Activated T-cell treated with anti-CD3 and anti-CD28 coated beads for 4 hours (primary cell): Measurements from ENCODE around the gene ZHX3.

ENCODE experiments used
- DNase-seq: peaks from one replicate; pipeline ENCODE4 v3.0.0-alpha.2; 2020

ZHX3 gene

DNA sequence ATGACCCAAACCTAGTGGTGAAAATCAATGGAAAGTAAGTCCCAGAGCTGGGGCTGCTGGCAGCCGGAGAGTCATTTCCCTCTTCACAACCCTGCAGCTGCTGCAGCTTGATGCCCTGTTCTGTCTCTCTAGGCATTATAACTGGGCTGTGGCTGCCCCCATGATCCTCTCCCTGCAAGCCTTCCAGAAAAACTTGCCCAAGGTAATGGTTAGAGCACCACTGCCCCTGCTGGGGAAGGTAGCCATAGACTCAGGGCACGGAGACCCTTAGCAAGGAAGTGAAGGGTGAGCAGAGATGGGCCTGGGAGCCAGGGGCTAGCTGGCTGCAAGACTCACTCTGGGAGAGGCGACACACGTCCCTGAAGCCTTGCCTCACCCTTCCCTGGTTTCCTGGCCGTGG is 35.1 kb upstream of the ZHX3 start:
- no peak for DNase-seq

- DNase-seq = no peak
These were observed 34.6 kb upstream of the ZHX3 start for GRCh38 chr20:41352106-41352505.

GRCh38 chr20:41350408-41350962 is 33.0 kb upstream of the ZHX3 start:
- DNase-seq = no peak

DNA sequence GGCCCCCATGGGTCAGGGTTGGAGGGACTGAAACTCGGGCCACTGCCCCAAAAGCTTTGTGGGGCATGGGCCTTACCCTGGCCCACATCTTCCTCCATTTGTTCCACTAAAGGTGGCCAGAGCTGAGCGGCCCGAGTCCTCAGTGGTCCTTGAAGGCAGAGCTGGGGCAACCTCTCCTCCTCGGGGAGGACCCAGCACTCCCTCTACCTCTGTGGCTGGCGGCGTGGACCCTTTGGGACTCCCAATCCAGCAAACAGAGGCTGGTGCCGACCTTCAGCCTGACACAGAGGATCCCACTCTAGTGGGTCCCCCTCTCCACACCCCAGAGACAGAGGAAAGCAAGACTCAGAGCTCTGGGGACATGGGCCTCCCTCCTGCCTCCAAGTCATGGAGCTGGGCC is 32.4 kb upstream of the ZHX3 start:
- no peak for DNase-seq

DNA sequence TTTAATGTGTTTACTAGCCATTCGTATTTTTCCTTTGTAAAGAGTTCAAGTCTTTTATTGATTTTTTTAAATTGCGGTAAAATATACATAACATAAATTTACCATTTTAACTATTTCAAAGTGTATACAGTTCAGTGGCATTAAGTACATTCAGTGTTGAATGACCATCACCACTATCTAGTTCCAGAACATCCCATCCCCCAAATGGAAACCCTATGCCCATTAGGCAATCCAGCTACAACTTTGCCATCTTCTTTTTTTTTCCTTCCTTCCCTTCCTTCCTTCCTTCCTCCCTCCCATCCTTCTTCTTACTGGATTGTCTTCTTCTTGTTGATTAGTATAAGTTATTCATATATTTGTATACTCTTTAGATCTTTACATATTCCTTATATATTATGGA is 31.7 kb upstream of the ZHX3 start:
- no peak for DNase-seq

DNA sequence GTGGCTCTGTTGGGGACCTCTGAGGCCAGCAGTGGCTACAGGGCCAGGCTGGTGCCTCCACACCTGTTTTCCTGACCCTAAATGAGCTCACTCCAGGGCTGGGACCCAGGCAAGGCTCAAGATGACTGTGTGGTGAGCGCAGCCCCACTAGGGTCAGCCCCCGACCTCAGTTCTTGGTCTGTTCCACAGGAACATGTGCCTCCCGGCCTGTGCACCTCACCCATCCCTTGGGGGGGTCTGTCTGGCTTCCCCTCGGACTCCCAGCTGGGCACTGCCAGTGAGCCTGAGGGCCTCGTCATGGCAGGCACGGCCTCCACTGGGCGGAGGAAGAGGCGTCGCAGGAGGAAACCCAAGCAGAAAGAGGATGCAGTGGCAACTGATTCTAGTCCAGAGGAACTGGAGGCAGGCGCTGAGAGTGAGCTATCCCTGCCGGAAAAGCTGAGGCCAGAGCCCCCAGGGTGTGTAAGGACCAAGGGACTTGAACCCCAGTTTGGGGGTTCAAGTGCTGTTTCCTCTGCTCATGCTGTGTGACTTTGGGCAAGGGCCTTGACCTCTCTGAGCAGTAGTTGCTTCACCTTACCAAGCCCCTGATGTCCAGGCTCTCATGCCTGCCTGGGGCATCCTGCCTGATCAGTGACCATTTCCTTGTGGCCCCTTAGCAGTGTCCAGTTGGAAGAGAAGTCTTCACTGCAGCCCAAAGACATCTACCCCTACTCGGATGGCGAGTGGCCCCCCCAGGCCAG is 31.1 kb upstream of the ZHX3 start:
- DNase-seq = no peak

GRCh38 chr20:41347523-41348429 is 30.2 kb upstream of the ZHX3 start:
- DNase-seq = no peak

- DNase-seq = no peak
These were observed 28.2 kb upstream of the ZHX3 start for GRCh38 chr20:41345729-41346067.

DNA sequence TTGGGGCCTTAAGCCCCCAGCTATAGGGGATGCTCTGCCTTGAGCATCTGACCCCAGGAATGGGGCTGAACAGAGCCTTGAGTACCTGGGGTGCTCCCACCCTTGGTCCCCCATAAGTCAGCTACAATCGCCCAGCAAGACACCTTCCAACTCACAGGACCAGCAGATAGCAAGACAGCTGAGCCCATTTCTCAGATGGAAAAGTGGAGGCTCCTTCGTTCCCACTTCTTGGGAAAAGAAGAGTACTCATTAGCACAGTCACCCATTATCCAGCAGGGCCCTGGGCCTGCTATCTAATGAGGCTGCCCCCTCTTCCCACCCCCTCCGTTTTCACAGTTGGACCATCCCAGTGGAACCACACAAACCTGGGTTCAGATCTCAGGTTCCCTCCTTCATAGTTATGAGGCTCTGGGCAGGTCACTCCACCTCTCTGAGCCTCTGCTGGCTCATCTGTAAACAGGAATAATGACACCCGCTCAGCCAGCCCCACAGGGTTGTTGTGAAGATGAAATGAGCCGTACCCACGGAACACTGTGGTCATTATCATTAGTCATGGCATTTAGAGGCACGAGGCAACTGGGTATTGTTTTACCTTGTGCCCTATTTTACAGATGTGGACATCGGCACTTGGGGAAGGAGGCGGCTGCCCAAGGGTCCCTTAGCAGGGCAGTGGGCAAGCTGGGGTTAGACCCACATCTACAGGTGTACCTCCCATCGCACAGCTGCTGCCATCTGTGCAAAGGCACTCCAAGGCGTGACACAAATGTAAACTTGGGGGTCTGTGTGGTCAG is 27.6 kb upstream of the ZHX3 start:
- DNase-seq = no peak

DNA sequence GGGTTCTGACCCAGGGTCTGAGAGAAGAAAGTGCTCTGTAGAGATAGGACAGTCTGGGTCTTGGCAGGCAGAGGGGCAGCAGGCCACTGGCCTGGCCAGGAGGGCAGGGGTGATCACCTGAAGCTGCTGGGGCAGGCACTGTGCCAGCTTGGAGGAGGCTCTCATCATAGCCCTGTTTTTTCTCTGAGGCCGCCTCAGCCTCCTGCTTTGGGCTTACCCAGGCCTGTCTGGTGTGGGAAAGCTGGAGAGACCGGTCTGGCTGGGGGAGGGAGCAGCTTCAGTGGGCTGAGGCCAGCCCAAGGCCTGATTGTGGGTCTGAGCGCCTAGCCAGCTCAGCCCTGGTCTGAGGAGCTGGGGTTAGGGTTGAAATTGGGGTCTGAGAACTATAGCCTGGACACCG is 26.9 kb upstream of the ZHX3 start:
- DNase-seq = no peak

- no peak for DNase-seq
These were observed 25.2 kb upstream of the ZHX3 start for GRCh38 chr20:41342474-41343464.

DNA sequence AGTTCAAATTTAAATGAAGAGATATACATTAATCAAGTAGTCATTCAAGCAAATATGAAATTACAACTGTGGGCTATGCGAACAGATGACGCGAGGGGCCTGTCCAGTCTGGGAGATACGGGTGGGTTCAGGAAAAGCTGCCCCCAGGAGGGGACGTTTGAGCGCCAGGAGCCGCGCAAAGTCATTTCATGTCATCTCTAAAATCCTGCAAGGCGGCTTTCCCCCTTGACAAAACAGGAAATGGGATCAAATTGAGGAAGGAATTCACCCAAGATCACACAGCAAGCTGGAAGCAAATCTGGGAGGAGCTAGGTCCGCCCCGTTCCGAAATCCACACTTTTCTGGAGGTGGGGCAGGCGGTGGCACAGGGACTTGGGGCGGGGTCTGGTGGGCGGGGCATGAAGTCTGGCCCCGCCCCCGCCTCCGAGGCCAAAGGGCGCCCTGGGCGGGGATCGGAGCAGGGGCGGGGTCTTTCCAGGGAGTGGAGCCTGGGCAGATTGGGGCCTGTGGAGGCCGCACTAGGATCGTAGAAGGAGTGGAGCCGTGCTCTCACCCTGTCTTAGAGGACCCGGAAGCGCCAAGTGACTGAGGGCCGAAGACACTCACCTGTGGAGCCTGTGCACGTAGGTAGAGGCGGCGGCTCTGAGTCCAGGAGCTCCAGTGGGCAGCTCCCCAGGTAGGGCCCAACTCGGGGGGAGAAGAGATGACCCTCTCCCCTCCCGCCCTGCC is 23.0 kb upstream of the ZHX3 start, which contains the start of gene LPIN3:
LPIN3 (plus strand) TSS at position 495 of the 729 bp plus-strand sequence. CDS start 4,983 bp downstream, outside the sequence.
- peak; percentile 30 for DNase-seq

GRCh38 chr20:41339957-41340326 is 22.4 kb upstream of the ZHX3 start:
- peak; percentile 82 for DNase-seq

DNA sequence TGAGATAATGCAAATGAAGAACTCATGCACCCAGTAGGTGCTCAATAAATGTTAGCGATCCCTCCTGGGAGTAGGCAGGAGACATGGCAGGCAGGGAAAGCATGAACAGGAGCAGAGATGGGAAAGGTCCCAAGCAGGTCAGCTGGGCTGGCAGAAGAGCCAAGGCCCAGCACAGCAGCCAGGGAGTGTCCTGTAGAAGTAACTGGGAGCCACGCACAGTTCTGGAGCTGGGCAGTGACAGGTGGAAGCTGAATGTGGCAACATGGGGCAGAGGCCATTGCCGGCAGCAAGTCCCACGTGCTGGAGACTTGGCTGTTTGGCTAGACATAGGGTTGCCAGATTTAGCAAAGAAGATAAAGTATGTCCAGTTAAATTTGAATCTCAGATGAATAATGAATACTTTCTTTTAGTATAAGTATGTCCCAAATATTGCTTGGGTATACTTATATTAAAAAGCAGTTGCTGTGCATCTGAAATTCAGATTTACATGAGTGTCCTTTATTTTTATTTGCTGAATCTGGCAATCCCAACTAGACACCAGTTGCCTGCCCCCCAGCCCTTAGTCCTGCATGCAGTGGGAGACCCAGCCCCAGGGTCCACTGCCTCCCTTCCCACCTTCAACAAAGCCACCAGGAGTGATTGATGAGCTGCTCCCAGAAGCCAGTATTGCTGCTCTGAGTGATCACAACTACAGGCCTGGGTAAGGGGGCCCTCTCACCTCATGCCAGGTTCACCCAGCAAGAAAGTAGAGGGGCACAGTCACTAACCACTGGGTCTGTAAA is 19.4 kb upstream of the ZHX3 start:
- DNase-seq = no peak

DNA sequence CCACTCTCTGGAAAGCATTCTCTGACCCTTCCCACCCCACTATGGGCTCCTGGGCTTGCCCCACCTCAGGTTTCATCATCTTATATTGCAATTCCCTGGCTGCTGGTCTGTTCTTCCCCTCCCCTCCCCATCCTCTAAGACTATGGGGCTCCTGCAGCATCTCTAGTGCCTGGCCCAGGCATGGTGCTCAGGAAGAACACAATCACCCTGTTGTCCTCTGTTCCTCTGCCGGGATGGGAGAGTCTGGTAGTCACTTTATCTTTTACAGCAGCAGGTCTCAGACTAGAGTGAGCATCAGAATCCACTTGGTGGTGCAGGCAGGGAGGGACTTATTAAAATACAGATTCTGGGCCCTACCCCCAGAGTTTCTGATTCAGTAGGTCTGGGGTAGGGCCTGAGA is 18.1 kb upstream of the ZHX3 start:
- DNase-seq = no peak

- DNase-seq = no peak
These were observed 17.2 kb upstream of the ZHX3 start for GRCh38 chr20:41334443-41335421.

GRCh38 chr20:41334036-41334435 is 16.5 kb upstream of the ZHX3 start:
- no peak for DNase-seq

- no peak for DNase-seq
These were observed 14.2 kb upstream of the ZHX3 start for GRCh38 chr20:41331731-41332130.

- DNase-seq = no peak
These were observed 13.4 kb upstream of the ZHX3 start for GRCh38 chr20:41330941-41331340.
